K562 (cell line): ENCODE data around the gene CFAP73. TPM values are rescaled to one million over a fixed set of nuclear protein-coding genes. Genes with fewer than 3 reads are reported as not detected.

Experiments used
- CBX1 ChIP-seq: sonication (generic); IDR thresholded peaks from 2 replicates; pipeline ENCODE4 v1.6.1; 2016; ENCODE audit warnings: antibody characterized with exemption, low read depth, mild to moderate bottlenecking
- HMGN3 ChIP-seq: IDR thresholded peaks from 2 replicates; pipeline ENCODE4 v1.6.1; 2011; ENCODE audit warnings: borderline replicate concordance, low read depth, mild to moderate bottlenecking, mixed read lengths, low read length; ENCODE audit not compliant: insufficient read length; ENCODE audit errors: extremely low read depth
- NCOA2 ChIP-seq, 2 experiments: fragments of 450-650 bp; IDR thresholded peaks; 2 replicates each; pipeline ENCODE4 v1.6.1; 2018; ENCODE audit warnings: mild to moderate bottlenecking in 2 of 2, moderate library complexity in 1 of 2; ENCODE audit not compliant: partially characterized antibody in 2 of 2
- NR0B1 ChIP-seq: fragments of 450-650 bp; IDR thresholded peaks from one replicate; pipeline ENCODE4 v1.6.1; 2018; ENCODE audit warnings: mild to moderate bottlenecking, moderate library complexity; ENCODE audit not compliant: partially characterized antibody
- PHB ChIP-seq: fragments of 250-450 bp; sonication (Bioruptor Pico); IDR thresholded peaks from 2 replicates; pipeline ENCODE4 v1.5.0; 2021
- RBFOX2 ChIP-seq: fragments of 200-400 bp; formaldehyde crosslinking; IDR thresholded peaks from 2 replicates; pipeline ENCODE4 v1.6.1; 2017; ENCODE audit warnings: low read depth, mild to moderate bottlenecking, low read length, moderate library complexity
- SP2 ChIP-seq: IDR thresholded peaks from 2 replicates; pipeline ENCODE4 v1.6.1; 2011; ENCODE audit warnings: mild to moderate bottlenecking, low read depth, low read length, moderate library complexity; ENCODE audit not compliant: poor library complexity, severe bottlenecking; ENCODE audit errors: extremely low read depth
- TCFL5 ChIP-seq: fragments of 250-450 bp; sonication (Bioruptor Pico); conservative IDR thresholded peaks from 2 replicates; pipeline ENCODE4 v1.6.1; 2021; ENCODE audit warnings: mild to moderate bottlenecking, moderate library complexity, matching md5 sums
- ZBTB26 ChIP-seq: fragments of 450-650 bp; formaldehyde crosslinking; IDR thresholded peaks from 2 replicates; pipeline ENCODE4 v1.4.0; 2022; ENCODE audit warnings: missing genetic modification characterization
- ZNF740 ChIP-seq, 3 experiments: fragments of 200-800 bp in 1 of 3; sonication (Bioruptor generic) in 1 of 3; sonication (generic) in 1 of 3; formaldehyde crosslinking in 1 of 3; IDR thresholded peaks; 2 replicates each; pipeline versions ENCODE4 v1.6.1 to v1.8.0; 2016 to 2022; ENCODE audit warnings: mild to moderate bottlenecking in 2 of 3, missing compliant biosample characterization in 2 of 3, missing genetic modification characterization in 2 of 3, missing genetic modification reagents in 1 of 3
- ZSCAN32 ChIP-seq: fragments of 450-650 bp; formaldehyde crosslinking; IDR thresholded peaks from 2 replicates; pipeline ENCODE4 v1.4.0; 2020; ENCODE audit warnings: mild to moderate bottlenecking, moderate library complexity
- polyA plus RNA-seq, 8 experiments: library from polyadenylated mRNA; depleted of rRNA in 4 of 8; stranded (reverse) in 5 of 8; unstranded in 3 of 8; fragments of >200 nt; fragmentation: Nextera tagmentation in 2 of 8; fragmentation: Illumina TruSeq in 1 of 8; extraction: Ambion mirVana in 2 of 8; extraction: Trizol in 1 of 8; gene quantifications; 2 replicates each; pipeline versions ENCODE4 v1.2.1 to v1.2.3, GENCODE V29; 2011 to 2014; ENCODE audit warnings: inconsistent platforms in 1 of 8, missing spikeins in 1 of 8
- total RNA-seq, 7 experiments: library from RNA; depleted of rRNA in 6 of 7; stranded (reverse); fragments of >200 nt in 6 of 7; fragmentation: Illumina TruSeq in 2 of 7; extraction: Trizol in 2 of 7; gene quantifications; 2 replicates each; pipeline versions ENCODE4 v1.2.1 to v1.2.3, GENCODE V29; 2011 to 2021; ENCODE audit warnings: low replicate concordance in 1 of 7
- TF ChIP-seq, protein P1 (sequence below), 2 experiments: fragments of 450-650 bp; formaldehyde crosslinking in 1 of 2; IDR thresholded peaks; 2 replicates each; pipeline versions ENCODE4 v1.4.0 to v1.6.1; 2014 to 2020; ENCODE audit warnings: mild to moderate bottlenecking in 2 of 2, borderline replicate concordance in 1 of 2, low read depth in 1 of 2

The CFAP73 gene
- total and polyA plus RNA-seq, 9 of the 15 experiments (the other 6 are each of a cell fraction or from before 2014, with no cell fraction given) = not detected

DNA sequence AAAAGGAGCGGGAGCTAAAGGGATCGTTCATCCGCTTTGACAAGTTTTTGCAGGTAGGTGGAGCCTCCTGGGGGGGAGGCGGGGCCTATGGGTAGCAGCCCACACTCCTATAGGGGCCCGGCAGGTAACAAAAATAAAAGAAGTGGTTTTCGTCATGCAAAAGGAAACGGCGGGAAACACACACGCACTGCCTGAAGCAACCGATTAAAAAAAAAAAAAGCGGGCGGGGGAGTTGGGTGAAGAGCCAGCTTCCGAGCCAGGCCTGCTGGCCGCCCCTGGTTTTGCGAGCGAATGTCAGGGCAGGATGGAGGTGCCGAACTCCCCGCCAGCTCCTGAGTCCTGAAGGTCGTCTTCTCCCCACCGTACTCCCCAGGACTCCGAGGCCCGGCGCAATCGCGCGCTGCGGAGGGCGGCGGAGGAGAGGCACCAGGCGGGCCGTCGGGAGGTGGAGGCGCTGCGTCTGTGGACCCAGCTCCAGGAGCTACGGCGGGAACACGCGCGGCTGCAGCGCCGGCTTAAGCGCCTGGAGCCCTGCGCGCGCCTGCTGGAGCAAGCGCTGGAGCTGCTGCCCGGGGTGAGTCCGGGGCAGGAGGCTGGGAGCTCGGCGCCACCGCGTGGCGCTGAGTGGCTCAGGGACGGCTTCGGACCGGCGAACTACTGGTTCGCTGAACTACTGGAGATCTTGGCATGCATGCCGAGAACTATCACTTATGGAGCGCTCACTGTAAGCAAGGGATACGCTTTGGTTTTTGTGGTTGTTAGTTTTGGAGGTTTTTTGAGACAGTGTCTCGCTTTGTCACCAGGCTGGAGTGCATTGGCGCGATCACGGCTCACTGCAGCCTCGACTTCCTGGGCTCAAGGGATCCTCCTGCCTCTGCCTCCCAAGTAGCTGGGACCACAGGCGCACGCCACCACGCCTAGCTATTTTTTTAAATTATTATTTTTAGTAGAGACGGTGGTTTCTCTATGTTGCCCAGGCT, 3.6 kb downstream of the CFAP73 start (continued):
- TF ChIP-seq NR0B1 = no peak
- TF ChIP-seq PHB (CRISPR knock-in tag) = no peak
- TF ChIP-seq HMGN3 = peak; percentile 57
- no peak for TF ChIP-seq TCFL5 (CRISPR knock-in tag)
- 0 out of 2 replicates have a peak, but pooled peaks have one; percentile 28 for TF ChIP-seq ZNF740 (CRISPR knock-in tag; IDR thresholded peaks at IDR 0.05)
- no peak for TF ChIP-seq ZNF740 (tag; IDR thresholded peaks at IDR 0.05)
- TF ChIP-seq RBFOX2 = peak; percentile 52
- no peak for TF ChIP-seq ZSCAN32 (CRISPR knock-in tag)
- TF ChIP-seq CBX1 = 0 out of 2 replicates have a peak, but pooled peaks have one; percentile 41
- TF ChIP-seq SP2 = no peak
- TF ChIP-seq, protein P1, sequence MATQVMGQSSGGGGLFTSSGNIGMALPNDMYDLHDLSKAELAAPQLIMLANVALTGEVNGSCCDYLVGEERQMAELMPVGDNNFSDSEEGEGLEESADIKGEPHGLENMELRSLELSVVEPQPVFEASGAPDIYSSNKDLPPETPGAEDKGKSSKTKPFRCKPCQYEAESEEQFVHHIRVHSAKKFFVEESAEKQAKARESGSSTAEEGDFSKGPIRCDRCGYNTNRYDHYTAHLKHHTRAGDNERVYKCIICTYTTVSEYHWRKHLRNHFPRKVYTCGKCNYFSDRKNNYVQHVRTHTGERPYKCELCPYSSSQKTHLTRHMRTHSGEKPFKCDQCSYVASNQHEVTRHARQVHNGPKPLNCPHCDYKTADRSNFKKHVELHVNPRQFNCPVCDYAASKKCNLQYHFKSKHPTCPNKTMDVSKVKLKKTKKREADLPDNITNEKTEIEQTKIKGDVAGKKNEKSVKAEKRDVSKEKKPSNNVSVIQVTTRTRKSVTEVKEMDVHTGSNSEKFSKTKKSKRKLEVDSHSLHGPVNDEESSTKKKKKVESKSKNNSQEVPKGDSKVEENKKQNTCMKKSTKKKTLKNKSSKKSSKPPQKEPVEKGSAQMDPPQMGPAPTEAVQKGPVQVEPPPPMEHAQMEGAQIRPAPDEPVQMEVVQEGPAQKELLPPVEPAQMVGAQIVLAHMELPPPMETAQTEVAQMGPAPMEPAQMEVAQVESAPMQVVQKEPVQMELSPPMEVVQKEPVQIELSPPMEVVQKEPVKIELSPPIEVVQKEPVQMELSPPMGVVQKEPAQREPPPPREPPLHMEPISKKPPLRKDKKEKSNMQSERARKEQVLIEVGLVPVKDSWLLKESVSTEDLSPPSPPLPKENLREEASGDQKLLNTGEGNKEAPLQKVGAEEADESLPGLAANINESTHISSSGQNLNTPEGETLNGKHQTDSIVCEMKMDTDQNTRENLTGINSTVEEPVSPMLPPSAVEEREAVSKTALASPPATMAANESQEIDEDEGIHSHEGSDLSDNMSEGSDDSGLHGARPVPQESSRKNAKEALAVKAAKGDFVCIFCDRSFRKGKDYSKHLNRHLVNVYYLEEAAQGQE (IDR thresholded peaks at IDR 0.05; ENCODE audit: borderline replicate concordance) = peak; percentile 81
- TF ChIP-seq, protein P1 (CRISPR knock-in tag; IDR thresholded peaks at IDR 0.05; ENCODE audit: low read depth) = no peak
- TF ChIP-seq NCOA2 (IDR thresholded peaks at IDR 0.05; ENCODE audit: partially characterized antibody in 2 of 2) = no peak
- TF ChIP-seq ZBTB26 (CRISPR knock-in tag) = no peak
